Stimulated activated CD8-positive, alpha-beta memory T cell treated with anti-CD3 and anti-CD28 coated beads, Interleukin-15, amount 100 ng/mL, for 48 hours (primary cell): ENCODE results near the gene PPFIA4.

Experiments
- DNase-seq, 2 donors: peaks; one replicate each; pipeline ENCODE4 v3.0.0-alpha.2; 2020; ENCODE audit warnings: low read depth in 2 of 2

Gene PPFIA4

GRCh38 chr1:203057911-203058675 lies 31.8 kb downstream of the PPFIA4 start:
- no peak for DNase-seq

DNA sequence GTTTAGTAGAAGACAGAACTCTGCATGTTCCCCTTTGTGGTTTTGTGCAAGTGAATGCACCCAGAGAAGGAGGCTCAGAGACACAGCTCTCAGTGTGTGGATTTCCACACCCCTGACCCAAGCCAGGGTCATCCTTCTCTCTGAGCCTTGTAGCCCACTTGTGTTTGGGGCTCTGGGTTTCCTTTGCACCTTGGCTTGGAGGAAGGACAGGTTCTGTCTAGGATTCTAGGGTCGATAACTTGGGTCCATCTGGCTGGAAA lies 32.3 kb downstream of the PPFIA4 start:
- DNase-seq, result no peak

DNA sequence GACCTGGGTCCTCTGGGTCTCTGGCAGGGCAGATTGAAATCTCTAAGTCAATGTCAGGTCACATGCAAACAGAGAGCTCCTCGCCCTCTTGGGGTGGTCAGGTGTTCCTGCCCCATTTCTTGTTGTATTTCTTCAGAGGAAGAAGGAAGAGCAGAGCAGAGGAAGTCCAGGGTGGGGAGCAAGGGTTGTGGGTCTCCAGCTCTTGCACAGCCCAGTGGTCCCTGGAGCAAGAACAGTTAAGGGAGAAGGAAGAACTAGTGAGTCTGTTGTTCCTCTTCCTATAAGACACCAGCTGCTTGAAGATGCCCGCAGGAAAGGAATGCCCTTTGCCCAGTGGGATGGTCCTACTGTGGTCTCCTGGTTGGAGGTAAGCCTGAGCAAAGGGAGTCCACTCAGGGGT lies 33.2 kb downstream of the PPFIA4 start:
- DNase-seq, result no peak

DNA sequence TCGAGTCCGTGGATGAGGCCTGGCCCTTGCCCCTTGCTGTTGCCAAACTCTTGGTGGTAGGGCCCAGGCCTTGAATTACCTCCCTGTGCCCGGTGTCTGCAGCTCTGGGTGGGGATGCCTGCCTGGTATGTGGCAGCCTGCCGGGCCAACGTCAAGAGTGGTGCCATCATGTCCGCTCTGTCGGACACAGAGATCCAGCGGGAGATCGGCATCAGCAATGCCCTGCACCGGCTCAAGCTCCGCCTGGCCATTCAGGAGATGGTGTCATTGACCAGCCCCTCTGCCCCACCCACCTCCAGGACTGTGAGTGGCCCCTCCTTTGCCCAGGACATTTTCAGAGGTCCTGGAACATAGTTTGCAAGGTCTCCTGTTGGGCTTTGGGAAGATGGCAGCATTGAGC lies 33.8 kb downstream of the PPFIA4 start:
- no peak for DNase-seq

GRCh38 chr1:203063287-203063686 lies 37.0 kb downstream of the PPFIA4 start:
- no peak for DNase-seq

GRCh38 chr1:203065191-203065590 lies 38.9 kb downstream of the PPFIA4 start:
- DNase-seq, result no peak

DNA sequence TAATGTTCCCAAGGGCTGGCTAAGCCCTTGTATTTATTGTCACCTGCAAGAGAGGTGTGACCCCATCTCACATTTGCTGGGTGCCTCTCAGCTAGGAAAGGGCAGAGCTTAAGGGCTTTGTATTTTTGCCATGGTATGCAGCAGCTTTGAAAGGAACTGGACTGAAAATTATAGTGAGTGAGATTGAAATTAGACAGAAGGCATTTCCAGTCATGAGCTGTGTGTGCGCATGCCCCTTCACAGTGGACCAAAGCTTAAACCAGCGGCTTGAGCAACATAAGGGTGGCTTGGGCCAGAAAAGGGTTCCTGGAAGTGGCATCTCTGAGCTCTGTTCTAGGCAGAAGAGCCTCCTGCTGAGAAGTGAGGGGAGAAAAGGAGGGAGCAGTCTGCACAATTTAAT lies 39.7 kb downstream of the PPFIA4 start:
- no peak for DNase-seq

DNA sequence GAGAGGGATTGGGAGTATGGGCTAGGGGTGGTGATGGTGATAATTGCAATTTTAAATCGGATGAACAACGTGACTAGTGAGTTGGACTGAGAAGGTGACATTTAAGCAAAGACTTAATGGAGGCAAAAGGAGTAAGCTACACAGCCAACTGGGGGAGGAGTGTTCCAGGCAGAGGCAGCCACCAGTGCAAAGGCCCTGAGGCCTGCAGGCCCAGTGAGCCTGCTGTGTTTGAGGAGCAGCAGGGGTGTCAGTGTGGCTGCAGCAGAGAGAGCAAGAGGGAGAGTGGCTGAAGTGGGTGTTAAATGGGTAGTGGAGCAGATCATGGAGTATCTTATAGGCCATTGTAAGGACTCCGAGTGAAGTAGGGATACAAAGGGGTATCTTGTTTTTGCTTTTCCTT lies 40.7 kb downstream of the PPFIA4 start:
- no peak for DNase-seq

DNA sequence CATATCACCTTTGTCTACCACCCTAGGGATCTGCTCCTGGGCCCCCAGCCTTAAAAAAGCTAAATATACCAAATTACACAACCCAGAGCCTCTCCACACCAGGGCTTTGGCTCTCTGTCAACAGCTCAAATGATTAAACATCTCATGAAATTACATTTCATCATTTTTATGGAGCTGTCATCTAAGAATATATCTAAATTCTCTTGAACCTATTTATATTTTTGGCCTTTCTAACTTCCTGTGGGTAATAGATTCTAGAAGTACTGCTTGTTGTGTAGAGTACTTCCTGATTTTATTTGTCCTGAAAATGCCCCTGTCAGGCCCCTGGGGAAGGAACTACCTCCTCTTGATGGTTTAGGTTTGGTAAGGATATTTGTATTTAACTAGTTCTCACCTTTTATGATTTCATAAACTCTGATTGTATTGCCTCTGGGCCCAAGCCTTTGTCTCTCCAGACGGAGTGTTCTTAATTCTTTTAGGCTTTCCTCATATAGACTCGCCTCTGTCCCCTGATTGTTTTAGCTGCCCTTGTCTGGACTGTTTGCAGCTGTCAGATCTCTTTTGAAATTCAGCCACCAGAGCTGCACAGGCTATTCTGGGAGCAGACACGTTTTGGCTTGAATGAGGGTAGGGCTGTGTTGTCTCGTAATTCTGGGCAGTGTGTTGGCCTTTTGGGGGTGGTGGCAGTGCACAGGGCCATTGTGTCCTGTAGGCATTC lies 42.9 kb downstream of the PPFIA4 start:
- no peak for DNase-seq

- no peak for DNase-seq
Measured at GRCh38 chr1:203072002-203072602, 45.8 kb downstream of the PPFIA4 start.

DNA sequence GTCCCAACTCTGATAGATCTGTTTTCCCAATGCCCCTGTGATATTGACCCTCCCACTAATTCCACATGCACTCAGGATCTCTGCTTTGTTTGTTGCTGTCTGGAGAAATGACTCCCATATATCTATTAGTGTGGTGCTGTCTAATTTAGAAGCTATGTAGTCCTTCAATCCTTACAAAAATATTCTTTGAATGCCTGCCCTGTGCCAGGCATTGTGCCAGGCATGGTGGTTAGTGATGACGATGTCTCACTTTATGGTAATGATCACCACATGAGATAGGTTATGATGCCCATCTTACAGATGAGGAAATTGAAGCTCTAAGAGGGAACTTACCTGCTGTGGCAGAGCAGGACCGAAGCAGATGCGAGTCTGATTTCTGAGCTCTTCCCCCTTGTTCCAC lies 46.6 kb downstream of the PPFIA4 start:
- no peak for DNase-seq

- DNase-seq, result no peak
Measured at GRCh38 chr1:203073469-203073868, 47.2 kb downstream of the PPFIA4 start.

DNA sequence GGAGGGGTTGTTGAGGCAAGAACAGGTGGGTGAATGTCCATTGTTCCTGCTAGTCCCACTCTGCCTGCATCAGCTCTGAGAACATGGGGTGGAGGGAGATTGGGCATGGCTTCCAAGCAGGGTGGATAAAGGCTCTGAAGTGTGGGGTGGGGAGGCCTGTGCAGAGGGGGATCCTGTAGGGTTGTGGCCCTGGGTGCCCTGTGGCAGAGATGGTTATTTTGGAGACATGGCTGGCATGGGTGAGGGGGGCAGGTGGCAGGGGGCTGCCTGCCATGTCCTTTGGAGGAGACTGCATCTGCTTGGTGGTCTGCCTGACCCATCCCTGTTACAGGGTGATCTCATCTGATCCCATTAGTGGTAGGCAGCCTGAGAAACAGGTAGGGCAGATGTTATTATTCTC lies 48.3 kb downstream of the PPFIA4 start:
- no peak for DNase-seq

DNA sequence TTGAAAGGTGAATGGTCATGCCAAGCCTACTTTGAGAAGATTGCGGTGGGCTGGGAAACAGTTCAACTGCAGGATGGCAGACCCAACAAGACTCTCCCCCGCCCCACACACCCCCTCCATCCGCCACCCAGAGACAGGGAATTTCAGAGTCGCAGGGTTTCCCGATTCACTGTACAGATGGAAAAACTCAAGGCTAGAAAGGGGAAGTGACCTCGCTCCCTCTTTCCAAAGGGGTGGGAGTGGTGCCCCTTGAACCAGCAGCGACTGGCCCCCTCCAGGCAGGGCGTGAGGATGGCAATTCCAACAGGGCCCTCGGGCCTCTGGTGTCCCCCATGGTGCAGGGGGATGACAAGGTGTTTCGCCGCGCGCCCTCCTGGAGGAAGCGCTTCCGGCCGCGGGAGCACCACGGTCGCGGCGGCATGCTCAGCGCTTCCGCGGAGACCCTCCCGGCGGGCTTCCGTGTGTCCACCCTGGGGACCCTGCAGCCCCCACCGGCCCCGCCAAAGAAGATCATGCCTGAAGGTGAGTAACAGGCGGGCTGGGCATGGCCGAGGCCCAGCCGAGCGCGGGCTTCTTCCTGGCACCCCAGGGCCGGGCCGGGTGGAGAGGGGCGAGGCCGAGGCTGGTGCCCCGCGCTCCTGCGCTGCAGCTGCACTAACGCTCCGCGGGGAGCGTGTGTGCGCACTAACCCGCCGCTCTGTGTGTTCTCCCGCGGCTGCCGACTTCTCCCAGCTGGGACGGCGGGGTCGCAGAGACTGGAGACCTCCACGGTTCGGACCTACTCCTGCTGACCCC lies 49.1 kb downstream of the PPFIA4 start:
- no peak for DNase-seq

DNA sequence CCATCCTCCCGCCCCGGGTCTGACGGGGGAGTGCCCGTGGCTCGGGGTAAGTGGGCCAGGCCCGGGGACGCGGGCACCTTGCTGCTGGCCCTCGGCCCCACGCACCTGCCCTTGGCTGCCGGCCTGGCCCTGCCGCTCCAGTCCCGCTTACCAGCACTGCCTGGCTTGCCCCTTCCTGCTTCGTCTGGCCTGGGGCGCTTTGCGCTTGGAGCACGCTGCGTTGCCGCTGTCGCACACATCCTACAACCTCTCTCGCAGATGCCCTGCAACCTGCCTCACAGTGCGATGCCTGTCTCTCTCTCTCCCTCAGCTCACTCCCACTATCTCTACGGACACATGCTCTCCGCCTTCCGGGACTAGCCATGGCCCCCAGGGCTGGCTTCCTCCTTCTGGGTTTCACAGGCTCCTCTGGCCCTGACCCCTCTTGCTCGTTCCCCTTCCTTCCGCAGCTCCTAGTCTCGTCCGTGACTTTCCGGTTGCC lies 49.8 kb downstream of the PPFIA4 start:
- DNase-seq, result no peak

GRCh38 chr1:203077367-203077766 lies 51.1 kb downstream of the PPFIA4 start:
- DNase-seq, result no peak

GRCh38 chr1:203077956-203078355 lies 51.7 kb downstream of the PPFIA4 start:
- no peak for DNase-seq

DNA sequence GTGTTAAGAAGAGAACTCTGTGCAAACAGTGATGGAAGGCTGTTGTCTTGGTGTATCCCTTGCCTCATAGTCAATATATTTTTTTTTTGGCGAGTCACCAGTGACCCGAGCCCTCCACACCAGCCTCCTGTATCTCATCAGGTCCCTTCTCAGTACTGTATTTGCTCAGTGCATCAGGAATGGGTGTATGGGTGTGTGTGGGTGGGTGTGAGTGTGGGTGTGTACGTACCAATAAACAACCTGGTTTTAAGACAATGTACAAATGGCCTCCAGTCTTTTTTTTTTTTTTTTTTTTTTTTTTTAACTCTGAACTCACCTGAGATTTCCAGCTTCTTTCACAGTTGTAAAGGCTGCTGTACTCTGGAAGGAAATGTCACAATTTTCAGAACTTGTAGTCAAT lies 52.2 kb downstream of the PPFIA4 start:
- DNase-seq, result no peak

GRCh38 chr1:203080456-203080855 lies 54.2 kb downstream of the PPFIA4 start:
- DNase-seq, result no peak

DNA sequence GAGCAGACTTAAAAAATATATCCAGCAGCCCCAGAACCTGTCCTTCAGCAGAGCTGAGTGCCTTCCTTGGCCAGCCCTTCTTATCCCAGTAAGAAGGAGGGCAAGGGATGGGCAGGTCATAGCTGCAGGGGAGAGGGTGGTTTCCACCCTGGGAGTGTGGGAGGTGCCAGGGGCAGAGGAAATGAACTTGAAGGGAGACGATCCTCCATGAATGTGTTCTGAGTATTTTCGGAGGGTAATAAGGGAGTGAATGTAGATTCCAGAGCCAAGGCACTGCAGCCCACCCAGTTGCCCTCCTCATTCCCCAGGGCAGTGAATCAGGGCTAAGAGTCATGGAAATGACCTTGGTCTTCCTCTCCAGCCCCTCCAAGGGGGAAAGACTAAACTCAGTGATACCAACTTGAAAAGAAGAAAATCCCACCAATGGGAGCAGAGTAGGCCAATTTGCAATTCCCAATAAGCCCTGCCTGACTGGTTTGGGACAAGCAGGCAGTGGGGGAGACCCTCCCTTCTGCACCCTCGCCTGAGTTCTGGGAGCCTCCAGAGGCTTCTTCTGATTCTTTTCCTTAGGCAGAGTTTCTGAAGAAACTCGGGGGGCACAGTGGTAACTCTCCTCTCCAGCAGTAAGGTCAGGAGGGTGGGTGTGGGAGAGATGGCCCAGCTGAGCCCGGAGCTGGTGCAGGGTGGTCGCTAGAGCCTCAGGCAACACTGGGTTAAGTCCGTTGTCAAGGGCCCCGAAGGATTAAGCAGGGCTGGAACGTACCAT lies 55.4 kb downstream of the PPFIA4 start:
- DNase-seq, result no peak

- DNase-seq, result no peak
Measured at GRCh38 chr1:203082231-203082505, 55.9 kb downstream of the PPFIA4 start.
